Measurements from ENCODE around the gene USP6NL. TPM values are rescaled to one million over a fixed set of nuclear protein-coding genes. Genes with fewer than 3 reads are reported as not detected.

USP6NL gene
- total and polyA plus RNA-seq, 9 of the 15 experiments (the other 6 are each of a cell fraction or from before 2014, with no cell fraction given), result 3.2 to 26.6 (median 19.8) TPM

- peak; percentile 93 for TF ChIP-seq HMBOX1 (IDR thresholded peaks at IDR 0.05)
- TF ChIP-seq PML (IDR thresholded peaks at IDR 0.05; ENCODE audit: low read length), result no peak
- TF ChIP-seq ATF7 (IDR thresholded peaks at IDR 0.05), result peak; percentile 79; the same call in 1 of the 2 replicates
- TF ChIP-seq NRF1 (conservative IDR thresholded peaks at IDR 0.05 in 1 of 2, IDR thresholded peaks at IDR 0.05 in 1 of 2), result 0 out of 4 replicates have a peak, but pooled peaks of 1 of the 2 experiments have one; percentile 17
- peak; percentile 29; the same call in 1 of the 2 replicates for TF ChIP-seq GATAD2B (IDR thresholded peaks at IDR 0.05; ENCODE audit: borderline replicate concordance)
- TF ChIP-seq PKNOX1 (IDR thresholded peaks at IDR 0.05), result peak; percentile 84
- no peak for TF ChIP-seq NFE2 (IDR thresholded peaks at IDR 0.05; ENCODE audit: low read depth)
- no peak for TF ChIP-seq CREB3L1 (IDR thresholded peaks at IDR 0.05; ENCODE audit: borderline replicate concordance, low read depth)
- TF ChIP-seq CREB1 (IDR thresholded peaks at IDR 0.05), result no peak
- TF ChIP-seq CREB1 (CRISPR knock-in tag; IDR thresholded peaks at IDR 0.05), result no peak
- peak in 1 of 2 experiments; percentile 49; a peak in 1 of 4 replicates for TF ChIP-seq MAZ (CRISPR knock-in tag; conservative IDR thresholded peaks at IDR 0.05 in 1 of 2, IDR thresholded peaks at IDR 0.05 in 1 of 2)
- TF ChIP-seq EZH2 (IDR thresholded peaks at IDR 0.05; ENCODE audit: borderline replicate concordance, low read depth, low read length), result no peak
- TF ChIP-seq ZNF431 (CRISPR knock-in tag; IDR thresholded peaks at IDR 0.05), result no peak
- TF ChIP-seq E2F4 (CRISPR knock-in tag; IDR thresholded peaks at IDR 0.05; ENCODE audit: low read depth), result no peak
- TF ChIP-seq TRIM24 (IDR thresholded peaks at IDR 0.05), result peak; percentile 54 to 82; a peak in 3 of 4 replicates
- TF ChIP-seq MAFK (IDR thresholded peaks at IDR 0.05; ENCODE audit: low read length), result 0 out of 2 replicates have a peak, but pooled peaks have one; percentile 9
- TF ChIP-seq C11orf30 (IDR thresholded peaks at IDR 0.05; ENCODE audit: low read depth), result peak; percentile 42; the same call in 1 of the 2 replicates
- no peak for TF ChIP-seq SPI1 (IDR thresholded peaks at IDR 0.05; ENCODE audit: borderline replicate concordance, low read depth, low read length)
- peak; percentile 79 for TF ChIP-seq ZNF175 (CRISPR knock-in tag; IDR thresholded peaks at IDR 0.05; ENCODE audit: low read depth)
- no peak for TF ChIP-seq ERF (CRISPR knock-in tag; IDR thresholded peaks at IDR 0.05)
- TF ChIP-seq HDAC3 (IDR thresholded peaks at IDR 0.05; ENCODE audit: borderline replicate concordance, partially characterized antibody), result peak; percentile 31
- no peak for TF ChIP-seq NR0B1 (IDR thresholded peaks at IDR 0.05; ENCODE audit: partially characterized antibody)
Measured at GRCh38 chr10:11539191-11539868, 72.1 kb downstream of the USP6NL start (continued).
